ENCODE measurements around the gene TMEM259. TPM values are rescaled to one million over a fixed set of nuclear protein-coding genes. Genes with fewer than 3 reads are reported as not detected.

TMEM259 gene
- total RNA-seq, 1 donor = 83.0 TPM

- peaks cover 36% of the 10 kb centered on the region for H3K27me3 ChIP-seq (ENCODE audit: insufficient read depth, low read length)
- H3K9me3 ChIP-seq (ENCODE audit: low read depth, low read length) = no peaks in the 10 kb centered on the region
- no peak overlapping the region for H3K4me3 ChIP-seq (ENCODE audit: low read length)
- H3K4me1 ChIP-seq (ENCODE audit: insufficient read depth, low read length) = peaks cover 10% of the 10 kb centered on the region
These were observed 25.7 kb downstream of the TMEM259 start for GRCh38 chr19:995051-995827.

- Histone ChIP-seq H3K4me1 (ENCODE audit: insufficient read depth, low read length) (peaks cover 10% of the 10 kb centered on the region), H3K9me3 (ENCODE audit: low read depth, low read length) (no peaks in the 10 kb centered on the region), H3K27me3 (ENCODE audit: insufficient read depth, low read length) (peaks cover 34% of the 10 kb centered on the region), H3K4me3 (ENCODE audit: low read length) (no peak overlapping the region)
These were observed 26.4 kb downstream of the TMEM259 start for GRCh38 chr19:994516-994915.

GRCh38 chr19:993831-994393 lies 27.0 kb downstream of the TMEM259 start:
- H3K27me3 ChIP-seq (ENCODE audit: insufficient read depth, low read length) = peaks cover 28% of the 10 kb centered on the region
- no peak overlapping the region for H3K4me3 ChIP-seq (ENCODE audit: low read length)
- H3K9me3 ChIP-seq (ENCODE audit: low read depth, low read length) = no peaks in the 10 kb centered on the region
- H3K4me1 ChIP-seq (ENCODE audit: insufficient read depth, low read length) = peaks cover 10% of the 10 kb centered on the region

- no peaks in the 10 kb centered on the region for H3K9me3 ChIP-seq (ENCODE audit: low read depth, low read length)
- peaks cover 10% of the 10 kb centered on the region for H3K4me1 ChIP-seq (ENCODE audit: insufficient read depth, low read length)
- no peak overlapping the region for H3K4me3 ChIP-seq (ENCODE audit: low read length)
These were observed 27.5 kb downstream of the TMEM259 start for GRCh38 chr19:993361-993830.

GRCh38 chr19:992670-993055 lies 28.3 kb downstream of the TMEM259 start:
- peaks cover 10% of the 10 kb centered on the region for H3K4me1 ChIP-seq (ENCODE audit: insufficient read depth, low read length)
- no peak overlapping the region for H3K4me3 ChIP-seq (ENCODE audit: low read length)
- H3K9me3 ChIP-seq (ENCODE audit: low read depth, low read length) = no peaks in the 10 kb centered on the region
- peaks cover 18% of the 10 kb centered on the region for H3K27me3 ChIP-seq (ENCODE audit: insufficient read depth, low read length)

More at GRCh38 chr19:993361-993830, 27.5 kb downstream of the TMEM259 start:
- peaks cover 25% of the 10 kb centered on the region for H3K27me3 ChIP-seq (ENCODE audit: insufficient read depth, low read length)

- Histone ChIP-seq H3K4me3 (ENCODE audit: low read length) (no peak overlapping the region), H3K4me1 (ENCODE audit: insufficient read depth, low read length) (peaks cover 10% of the 10 kb centered on the region), H3K27me3 (ENCODE audit: insufficient read depth, low read length) (peaks cover 12% of the 10 kb centered on the region), H3K9me3 (ENCODE audit: low read depth, low read length) (no peaks in the 10 kb centered on the region)
These were observed 28.8 kb downstream of the TMEM259 start for GRCh38 chr19:991932-992669.

- peaks cover 10% of the 10 kb centered on the region for H3K27me3 ChIP-seq (ENCODE audit: insufficient read depth, low read length)
- H3K4me3 ChIP-seq (ENCODE audit: low read length) = no peak overlapping the region
- H3K9me3 ChIP-seq (ENCODE audit: low read depth, low read length) = no peaks in the 10 kb centered on the region
- peaks cover 6% of the 10 kb centered on the region for H3K4me1 ChIP-seq (ENCODE audit: insufficient read depth, low read length)
These were observed 29.6 kb downstream of the TMEM259 start for GRCh38 chr19:991174-991931.

- H3K27me3 ChIP-seq (ENCODE audit: insufficient read depth, low read length) = peaks cover 4% of the 10 kb centered on the region
- no peak overlapping the region for H3K4me3 ChIP-seq (ENCODE audit: low read length)
- no peaks in the 10 kb centered on the region for H3K4me1 ChIP-seq (ENCODE audit: insufficient read depth, low read length)
- no peaks in the 10 kb centered on the region for H3K9me3 ChIP-seq (ENCODE audit: low read depth, low read length)
These were observed 30.2 kb downstream of the TMEM259 start for GRCh38 chr19:990746-991145.

- no peaks in the 10 kb centered on the region for H3K9me3 ChIP-seq (ENCODE audit: low read depth, low read length)
- no peaks in the 10 kb centered on the region for H3K27me3 ChIP-seq (ENCODE audit: insufficient read depth, low read length)
- H3K4me3 ChIP-seq (ENCODE audit: low read length) = no peak overlapping the region
These were observed 30.8 kb downstream of the TMEM259 start for GRCh38 chr19:990119-990571.

GRCh38 chr19:989381-990081 lies 31.4 kb downstream of the TMEM259 start:
- peaks cover 9% of the 10 kb centered on the region for H3K4me1 ChIP-seq (ENCODE audit: insufficient read depth, low read length)
- H3K4me3 ChIP-seq (ENCODE audit: low read length) = no peak overlapping the region
- H3K27me3 ChIP-seq (ENCODE audit: insufficient read depth, low read length) = no peaks in the 10 kb centered on the region
- H3K9me3 ChIP-seq (ENCODE audit: low read depth, low read length) = no peaks in the 10 kb centered on the region

More at GRCh38 chr19:990119-990571, 30.8 kb downstream of the TMEM259 start:
- H3K4me1 ChIP-seq (ENCODE audit: insufficient read depth, low read length) = peaks cover 3% of the 10 kb centered on the region

GRCh38 chr19:988510-988909 lies 32.4 kb downstream of the TMEM259 start:
- no peaks in the 10 kb centered on the region for H3K9me3 ChIP-seq (ENCODE audit: low read depth, low read length)
- H3K4me1 ChIP-seq (ENCODE audit: insufficient read depth, low read length) = peaks cover 16% of the 10 kb centered on the region
- no peaks in the 10 kb centered on the region for H3K27me3 ChIP-seq (ENCODE audit: insufficient read depth, low read length)
- H3K4me3 ChIP-seq (ENCODE audit: low read length) = no peak overlapping the region

- H3K4me1 ChIP-seq (ENCODE audit: insufficient read depth, low read length) = peaks cover 21% of the 10 kb centered on the region
- H3K9me3 ChIP-seq (ENCODE audit: low read depth, low read length) = no peaks in the 10 kb centered on the region
- H3K27me3 ChIP-seq (ENCODE audit: insufficient read depth, low read length) = no peaks in the 10 kb centered on the region
- H3K4me3 ChIP-seq (ENCODE audit: low read length) = no peak overlapping the region
These were observed 32.8 kb downstream of the TMEM259 start for GRCh38 chr19:988081-988480.

- Histone ChIP-seq H3K9me3 (ENCODE audit: low read depth, low read length) (no peaks in the 10 kb centered on the region), H3K27me3 (ENCODE audit: insufficient read depth, low read length) (no peaks in the 10 kb centered on the region), H3K4me1 (ENCODE audit: insufficient read depth, low read length) (peaks cover 29% of the 10 kb centered on the region), H3K4me3 (ENCODE audit: low read length) (no peak overlapping the region)
These were observed 34.8 kb downstream of the TMEM259 start for GRCh38 chr19:986083-986482.
